Gastrocnemius medialis (tissue), 4 donors: ENCODE measurements around the gene DAB2IP. TPM values are rescaled to one million over a fixed set of nuclear protein-coding genes. Genes with fewer than 3 reads are reported as not detected.

Experiments used
- ATAC-seq, 2 donors: fragments of 150-250 bp; one replicate each; pipeline ENCODE4 v1.9.1; 2016
- DNase-seq, 2 donors: peaks; one replicate each; pipeline ENCODE4 v3.0.0-alpha.2; 2019
- H3K27ac ChIP-seq, 4 donors: fragments of 200-600 bp; sonication (generic); 1 replicate in 1 of 4; 2 replicates in 3 of 4; pipeline ENCODE4 v1.5.1; 2016 to 2018; ENCODE audit warnings: mild to moderate bottlenecking in 2 of 4, moderate library complexity in 1 of 4
- H3K27me3 ChIP-seq, 3 donors: fragments of 200-600 bp; sonication (generic) in 2 of 3; 1 replicate in 1 of 3; 2 replicates in 2 of 3; pipeline versions ENCODE4 v1.5.1 to v1.6.0; 2016 to 2019; ENCODE audit warnings: mild to moderate bottlenecking in 1 of 3, moderate library complexity in 1 of 3
- H3K36me3 ChIP-seq, 2 donors: fragments of 200-600 bp; sonication (generic) in 1 of 2; one replicate each; pipeline ENCODE4 v1.5.1; 2017 to 2018
- H3K4me1 ChIP-seq, 2 donors: fragments of 200-600 bp; sonication (generic) in 1 of 2; one replicate each; pipeline ENCODE4 v1.5.1; 2016 to 2017; ENCODE audit warnings: mild to moderate bottlenecking in 2 of 2
- H3K4me3 ChIP-seq, 4 donors: fragments of 200-600 bp; sonication (generic) in 3 of 4; 1 replicate in 1 of 4; 2 replicates in 3 of 4; pipeline ENCODE4 v1.5.1; 2016 to 2019; ENCODE audit warnings: mild to moderate bottlenecking in 2 of 4
- H3K9me3 ChIP-seq, 3 donors: fragments of 200-600 bp; sonication (generic) in 2 of 3; 1 replicate in 1 of 3; 2 replicates in 2 of 3; pipeline ENCODE4 v1.5.1; 2016 to 2019
- CTCF ChIP-seq, 5 experiments: fragments of 450-650 bp in 3 of 5; fragments of 200-600 bp in 2 of 5; sonication (generic) in 2 of 5; IDR thresholded peaks in 4 of 5; conservative IDR thresholded peaks in 1 of 5; 1 replicate in 4 of 5; 2 replicates in 1 of 5; pipeline ENCODE4 v1.5.1; 2016 to 2019; ENCODE audit warnings: antibody characterized with exemption in 5 of 5, mild to moderate bottlenecking in 3 of 5, moderate library complexity in 3 of 5
- POLR2A ChIP-seq, 2 donors: fragments of 450-650 bp; IDR thresholded peaks; one replicate each; pipeline ENCODE4 v1.6.1; 2017; ENCODE audit warnings: antibody characterized with exemption in 2 of 2, mild to moderate bottlenecking in 2 of 2, moderate library complexity in 2 of 2
- in situ Hi-C, 4 donors: fragments of 200-750 bp; cut with MboI; loops; one replicate each; pipeline versions ENCODE4 v1.15.0 to v1.8.0; 2017; ENCODE audit warnings: low sequenced_read_pairs in 4 of 4
- intact Hi-C: fragments of 100-400 bp; cut with DNase I; formaldehyde crosslinking; loops from one replicate; pipeline ENCODE4 v1.15.1; 2023; ENCODE audit warnings: low total_unique reads
- total RNA-seq, 4 donors: library from RNA; depleted of rRNA; stranded (reverse); fragments of >200 nt; gene quantifications; one replicate each; pipeline versions ENCODE4 v1.1.0 to v1.2.3, GENCODE V29; 2016

DAB2IP gene
- total RNA-seq, 4 donors from 2014 or later: 22.7 to 68.2 (median 37.4) TPM

- no peak overlapping the region for H3K27ac ChIP-seq
- H3K27me3 ChIP-seq: no peaks in the 10 kb centered on the region
- no peak for TF ChIP-seq CTCF (IDR thresholded peaks at IDR 0.05 in 4 of 5, conservative IDR thresholded peaks at IDR 0.05 in 1 of 5)
- TF ChIP-seq POLR2A (IDR thresholded peaks at IDR 0.05): no peak
- peaks cover 27 to 31% of the 10 kb centered on the region in 2 donors for H3K4me1 ChIP-seq
- no peak for ATAC-seq
- in situ Hi-C loops: loop anchor here in 2 of 4 donors (5.0 to 25.0 kb wide), 3 partner anchors 141 to 304 kb away; no protein-coding TSS in a partner anchor
- intact Hi-C loops: loop anchor here (5.0 kb wide), 3 partner anchors 54 to 174 kb away; no protein-coding TSS in a partner anchor
- DNase-seq: no peak
- H3K36me3 ChIP-seq: no peaks in the 10 kb centered on the region
- no peak overlapping the region for H3K4me3 ChIP-seq
- H3K9me3 ChIP-seq: no peaks in the 10 kb centered on the region
Observed at GRCh38 chr9:121688146-121688680, 36.8 kb downstream of the DAB2IP start.

- Histone ChIP-seq H3K4me3 (no peak overlapping the region), H3K9me3 (no peaks in the 10 kb centered on the region), H3K36me3 (no peaks in the 10 kb centered on the region), H3K4me1 (peaks cover 27 to 31% of the 10 kb centered on the region in 2 donors), H3K27ac (peak overlapping the region in 1 of 4 donors; percentile 59), H3K27me3 (no peaks in the 10 kb centered on the region)
- TF ChIP-seq POLR2A (IDR thresholded peaks at IDR 0.05) (no peak), CTCF (IDR thresholded peaks at IDR 0.05 in 4 of 5, conservative IDR thresholded peaks at IDR 0.05 in 1 of 5) (no peak)
- intact Hi-C loops: loop anchor here (5.0 kb wide), 3 partner anchors 54 to 174 kb away; no protein-coding TSS in a partner anchor
- in situ Hi-C loops: loop anchor here in 2 of 4 donors (5.0 to 25.0 kb wide), 3 partner anchors 141 to 304 kb away; no protein-coding TSS in a partner anchor
- DNase-seq: no peak
- no peak for ATAC-seq
Observed at GRCh38 chr9:121688681-121689080, 37.2 kb downstream of the DAB2IP start.

- in situ Hi-C loops: loop anchor here in 3 of 4 donors (5.0 to 25.0 kb wide), 3 partner anchors 142 to 303 kb away; no protein-coding TSS in a partner anchor
- H3K4me3 ChIP-seq: no peak overlapping the region
- intact Hi-C loops: loop anchor here (5.0 kb wide), 3 partner anchors 53 to 173 kb away; no protein-coding TSS in a partner anchor
- H3K36me3 ChIP-seq: no peaks in the 10 kb centered on the region
- no peaks in the 10 kb centered on the region for H3K27me3 ChIP-seq
- TF ChIP-seq CTCF (IDR thresholded peaks at IDR 0.05 in 4 of 5, conservative IDR thresholded peaks at IDR 0.05 in 1 of 5): no peak
- no peak for TF ChIP-seq POLR2A (IDR thresholded peaks at IDR 0.05)
- ATAC-seq (no peak), DNase-seq (no peak)
- H3K27ac ChIP-seq: peak overlapping the region; percentile 16 to 62 (median 53)
- no peaks in the 10 kb centered on the region for H3K9me3 ChIP-seq
- H3K4me1 ChIP-seq: peaks cover 27 to 31% of the 10 kb centered on the region in 2 donors
Observed at GRCh38 chr9:121689461-121690157, 38.2 kb downstream of the DAB2IP start.

- Histone ChIP-seq H3K9me3 (no peaks in the 10 kb centered on the region), H3K36me3 (no peaks in the 10 kb centered on the region), H3K4me1 (peaks cover 27 to 31% of the 10 kb centered on the region in 2 donors), H3K27me3 (no peaks in the 10 kb centered on the region), H3K4me3 (no peak overlapping the region), H3K27ac (peak overlapping the region; percentile 16 to 62 (median 53))
- peak; percentile 73 to 86 for ATAC-seq
- intact Hi-C loops (no loop called here), in situ Hi-C loops (loop anchor here in 2 of 4 donors (5.0 to 25.0 kb wide), 3 partner anchors 143 to 302 kb away; no protein-coding TSS in a partner anchor)
- DNase-seq: peak; percentile 35 to 58
- TF ChIP-seq CTCF (IDR thresholded peaks at IDR 0.05 in 4 of 5, conservative IDR thresholded peaks at IDR 0.05 in 1 of 5) (no peak), POLR2A (IDR thresholded peaks at IDR 0.05) (no peak)
Observed at GRCh38 chr9:121690316-121690715, 38.9 kb downstream of the DAB2IP start.
